PC-9 (cell line): Measurements from ENCODE around the gene ATF6.

Source experiments
- EZH2 ChIP-seq: fragments of 200-600 bp; sonication (generic); IDR thresholded peaks from 2 replicates; pipeline ENCODE4 v1.8.0; 2017; ENCODE audit warnings: antibody characterized with exemption, low read depth
- TF ChIP-seq, protein P1 (sequence below): fragments of 200-600 bp; sonication (generic); conservative IDR thresholded peaks from 2 replicates; pipeline ENCODE4 v1.6.1; 2017; ENCODE audit warnings: mixed run types, antibody characterized with exemption, mild to moderate bottlenecking, moderate library complexity

DNA sequence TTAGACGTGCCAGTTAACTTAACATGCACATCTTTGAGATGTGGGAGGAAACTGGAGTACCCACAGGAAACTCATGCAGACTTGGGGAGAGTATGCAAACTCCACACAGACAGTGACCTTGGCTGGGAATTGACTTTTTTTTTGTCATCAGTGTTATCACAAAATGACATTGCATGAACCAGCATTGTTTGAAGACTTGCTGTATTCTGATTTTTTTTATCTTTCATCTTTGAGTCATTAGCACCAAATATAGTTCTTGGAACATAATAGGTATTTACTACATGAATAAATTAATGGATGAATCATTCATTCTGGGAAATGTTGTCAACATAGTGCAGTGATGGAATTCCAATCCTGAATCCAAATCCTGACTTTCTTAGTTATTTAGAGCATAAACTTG, 77.0 kb downstream of the ATF6 start:
- TF ChIP-seq, protein P1, sequence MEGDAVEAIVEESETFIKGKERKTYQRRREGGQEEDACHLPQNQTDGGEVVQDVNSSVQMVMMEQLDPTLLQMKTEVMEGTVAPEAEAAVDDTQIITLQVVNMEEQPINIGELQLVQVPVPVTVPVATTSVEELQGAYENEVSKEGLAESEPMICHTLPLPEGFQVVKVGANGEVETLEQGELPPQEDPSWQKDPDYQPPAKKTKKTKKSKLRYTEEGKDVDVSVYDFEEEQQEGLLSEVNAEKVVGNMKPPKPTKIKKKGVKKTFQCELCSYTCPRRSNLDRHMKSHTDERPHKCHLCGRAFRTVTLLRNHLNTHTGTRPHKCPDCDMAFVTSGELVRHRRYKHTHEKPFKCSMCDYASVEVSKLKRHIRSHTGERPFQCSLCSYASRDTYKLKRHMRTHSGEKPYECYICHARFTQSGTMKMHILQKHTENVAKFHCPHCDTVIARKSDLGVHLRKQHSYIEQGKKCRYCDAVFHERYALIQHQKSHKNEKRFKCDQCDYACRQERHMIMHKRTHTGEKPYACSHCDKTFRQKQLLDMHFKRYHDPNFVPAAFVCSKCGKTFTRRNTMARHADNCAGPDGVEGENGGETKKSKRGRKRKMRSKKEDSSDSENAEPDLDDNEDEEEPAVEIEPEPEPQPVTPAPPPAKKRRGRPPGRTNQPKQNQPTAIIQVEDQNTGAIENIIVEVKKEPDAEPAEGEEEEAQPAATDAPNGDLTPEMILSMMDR = no peak
- no peak for TF ChIP-seq EZH2
